Measurements from ENCODE around the gene COL9A3.

The COL9A3 gene

GRCh38 chr20:62772990-62773844 is 43.6 kb upstream of the COL9A3 start:
- H3K9me3 ChIP-seq (ENCODE audit: control insufficient read depth, insufficient read depth, low read depth, low read length) = no peaks in the 10 kb centered on the region
- no peaks in the 10 kb centered on the region for H3K27me3 ChIP-seq (ENCODE audit: control insufficient read depth, insufficient read depth, low read length)
- H3K36me3 ChIP-seq (ENCODE audit: control insufficient read depth, insufficient read depth, low read length) = no peaks in the 10 kb centered on the region
- H3K4me1 ChIP-seq (ENCODE audit: control insufficient read depth, insufficient read depth, low read length) = peaks cover 12% of the 10 kb centered on the region; the same call in 1 of the 2 replicates
- no peak overlapping the region for H3K27ac ChIP-seq (ENCODE audit: low read depth, low read length)
- no peak overlapping the region for H3K4me3 ChIP-seq (ENCODE audit: low read depth, low read length)
- no peak overlapping the region for H3K9ac ChIP-seq (ENCODE audit: low read length)

- Histone ChIP-seq H3K9me3 (ENCODE audit: control insufficient read depth, insufficient read depth, low read depth, low read length) (no peaks in the 10 kb centered on the region), H3K27ac (ENCODE audit: low read depth, low read length) (no peak overlapping the region), H3K9ac (ENCODE audit: low read length) (no peak overlapping the region), H3K27me3 (ENCODE audit: control insufficient read depth, insufficient read depth, low read length) (no peaks in the 10 kb centered on the region), H3K36me3 (ENCODE audit: control insufficient read depth, insufficient read depth, low read length) (no peaks in the 10 kb centered on the region), H3K4me1 (ENCODE audit: control insufficient read depth, insufficient read depth, low read length) (peaks cover 13% of the 10 kb centered on the region; the same call in 1 of the 2 replicates), H3K4me3 (ENCODE audit: low read depth, low read length) (no peak overlapping the region)
These were observed 42.8 kb upstream of the COL9A3 start for GRCh38 chr20:62773845-62774714.

GRCh38 chr20:62774762-62775161 is 42.1 kb upstream of the COL9A3 start:
- Histone ChIP-seq H3K27me3 (ENCODE audit: control insufficient read depth, insufficient read depth, low read length) (no peaks in the 10 kb centered on the region), H3K27ac (ENCODE audit: low read depth, low read length) (no peak overlapping the region), H3K4me1 (ENCODE audit: control insufficient read depth, insufficient read depth, low read length) (peaks cover 13% of the 10 kb centered on the region; the same call in 1 of the 2 replicates), H3K9me3 (ENCODE audit: control insufficient read depth, insufficient read depth, low read depth, low read length) (no peaks in the 10 kb centered on the region), H3K36me3 (ENCODE audit: control insufficient read depth, insufficient read depth, low read length) (no peaks in the 10 kb centered on the region), H3K4me3 (ENCODE audit: low read depth, low read length) (no peak overlapping the region), H3K9ac (ENCODE audit: low read length) (no peak overlapping the region)

GRCh38 chr20:62775206-62775605 is 41.6 kb upstream of the COL9A3 start:
- Histone ChIP-seq H3K27ac (ENCODE audit: low read depth, low read length) (no peak overlapping the region), H3K4me3 (ENCODE audit: low read depth, low read length) (no peak overlapping the region), H3K36me3 (ENCODE audit: control insufficient read depth, insufficient read depth, low read length) (no peaks in the 10 kb centered on the region), H3K4me1 (ENCODE audit: control insufficient read depth, insufficient read depth, low read length) (peaks cover 13% of the 10 kb centered on the region; the same call in 1 of the 2 replicates), H3K9me3 (ENCODE audit: control insufficient read depth, insufficient read depth, low read depth, low read length) (no peaks in the 10 kb centered on the region), H3K27me3 (ENCODE audit: control insufficient read depth, insufficient read depth, low read length) (no peaks in the 10 kb centered on the region), H3K9ac (ENCODE audit: low read length) (no peak overlapping the region)

GRCh38 chr20:62776035-62776691 is 40.7 kb upstream of the COL9A3 start:
- H3K4me3 ChIP-seq (ENCODE audit: low read depth, low read length) = peak overlapping the region; percentile 36
- no peaks in the 10 kb centered on the region for H3K27me3 ChIP-seq (ENCODE audit: control insufficient read depth, insufficient read depth, low read length)
- no peaks in the 10 kb centered on the region for H3K9me3 ChIP-seq (ENCODE audit: control insufficient read depth, insufficient read depth, low read depth, low read length)
- H3K27ac ChIP-seq (ENCODE audit: low read depth, low read length) = no peak overlapping the region
- no peaks in the 10 kb centered on the region for H3K36me3 ChIP-seq (ENCODE audit: control insufficient read depth, insufficient read depth, low read length)
- peaks cover 13% of the 10 kb centered on the region; the same call in 1 of the 2 replicates for H3K4me1 ChIP-seq (ENCODE audit: control insufficient read depth, insufficient read depth, low read length)
- no peak overlapping the region for H3K9ac ChIP-seq (ENCODE audit: low read length)

GRCh38 chr20:62776692-62777527 is 39.9 kb upstream of the COL9A3 start:
- Histone ChIP-seq H3K27me3 (ENCODE audit: control insufficient read depth, insufficient read depth, low read length) (no peaks in the 10 kb centered on the region), H3K9me3 (ENCODE audit: control insufficient read depth, insufficient read depth, low read depth, low read length) (no peaks in the 10 kb centered on the region), H3K4me3 (ENCODE audit: low read depth, low read length) (peak overlapping the region; percentile 36), H3K9ac (ENCODE audit: low read length) (no peak overlapping the region), H3K27ac (ENCODE audit: low read depth, low read length) (no peak overlapping the region), H3K36me3 (ENCODE audit: control insufficient read depth, insufficient read depth, low read length) (no peaks in the 10 kb centered on the region), H3K4me1 (ENCODE audit: control insufficient read depth, insufficient read depth, low read length) (peaks cover 13% of the 10 kb centered on the region; the same call in 1 of the 2 replicates)

- Histone ChIP-seq H3K4me3 (ENCODE audit: low read depth, low read length) (no peak overlapping the region), H3K9ac (ENCODE audit: low read length) (no peak overlapping the region), H3K27me3 (ENCODE audit: control insufficient read depth, insufficient read depth, low read length) (no peaks in the 10 kb centered on the region), H3K27ac (ENCODE audit: low read depth, low read length) (no peak overlapping the region), H3K4me1 (ENCODE audit: control insufficient read depth, insufficient read depth, low read length) (peaks cover 13% of the 10 kb centered on the region; the same call in 1 of the 2 replicates), H3K9me3 (ENCODE audit: control insufficient read depth, insufficient read depth, low read depth, low read length) (no peaks in the 10 kb centered on the region), H3K36me3 (ENCODE audit: control insufficient read depth, insufficient read depth, low read length) (no peaks in the 10 kb centered on the region)
These were observed 39.4 kb upstream of the COL9A3 start for GRCh38 chr20:62777528-62777830.

- Histone ChIP-seq H3K4me3 (ENCODE audit: low read depth, low read length) (no peak overlapping the region), H3K9me3 (ENCODE audit: control insufficient read depth, insufficient read depth, low read depth, low read length) (no peaks in the 10 kb centered on the region), H3K9ac (ENCODE audit: low read length) (no peak overlapping the region), H3K4me1 (ENCODE audit: control insufficient read depth, insufficient read depth, low read length) (peaks cover 16% of the 10 kb centered on the region; the same call in 1 of the 2 replicates), H3K27me3 (ENCODE audit: control insufficient read depth, insufficient read depth, low read length) (no peaks in the 10 kb centered on the region), H3K36me3 (ENCODE audit: control insufficient read depth, insufficient read depth, low read length) (no peaks in the 10 kb centered on the region), H3K27ac (ENCODE audit: low read depth, low read length) (no peak overlapping the region)
These were observed 38.8 kb upstream of the COL9A3 start for GRCh38 chr20:62778058-62778457.

GRCh38 chr20:62778601-62779416 is 38.0 kb upstream of the COL9A3 start:
- H3K4me3 ChIP-seq (ENCODE audit: low read depth, low read length) = no peak overlapping the region
- no peak overlapping the region for H3K27ac ChIP-seq (ENCODE audit: low read depth, low read length)
- no peaks in the 10 kb centered on the region for H3K9me3 ChIP-seq (ENCODE audit: control insufficient read depth, insufficient read depth, low read depth, low read length)
- no peaks in the 10 kb centered on the region for H3K27me3 ChIP-seq (ENCODE audit: control insufficient read depth, insufficient read depth, low read length)
- peaks cover 16% of the 10 kb centered on the region; the same call in 1 of the 2 replicates for H3K4me1 ChIP-seq (ENCODE audit: control insufficient read depth, insufficient read depth, low read length)
- no peak overlapping the region for H3K9ac ChIP-seq (ENCODE audit: low read length)
- H3K36me3 ChIP-seq (ENCODE audit: control insufficient read depth, insufficient read depth, low read length) = no peaks in the 10 kb centered on the region

GRCh38 chr20:62779417-62779685 is 37.5 kb upstream of the COL9A3 start:
- no peaks in the 10 kb centered on the region for H3K36me3 ChIP-seq (ENCODE audit: control insufficient read depth, insufficient read depth, low read length)
- H3K9ac ChIP-seq (ENCODE audit: low read length) = no peak overlapping the region
- no peaks in the 10 kb centered on the region for H3K9me3 ChIP-seq (ENCODE audit: control insufficient read depth, insufficient read depth, low read depth, low read length)
- peaks cover 16% of the 10 kb centered on the region; the same call in 1 of the 2 replicates for H3K4me1 ChIP-seq (ENCODE audit: control insufficient read depth, insufficient read depth, low read length)
- no peaks in the 10 kb centered on the region for H3K27me3 ChIP-seq (ENCODE audit: control insufficient read depth, insufficient read depth, low read length)
- H3K27ac ChIP-seq (ENCODE audit: low read depth, low read length) = no peak overlapping the region
- H3K4me3 ChIP-seq (ENCODE audit: low read depth, low read length) = no peak overlapping the region
